Ishikawa (cell line): ENCODE data around the gene MAOB.

Experiments used
- CREB1 ChIP-seq: IDR thresholded peaks from 2 replicates; pipeline ENCODE4 v1.6.1; 2012; ENCODE audit warnings: low read depth
- EGR1 ChIP-seq: IDR thresholded peaks from 2 replicates; pipeline ENCODE4 v1.6.1; 2012
- TAF1 ChIP-seq: IDR thresholded peaks from 2 replicates; pipeline ENCODE4 v1.6.1; 2012; ENCODE audit warnings: low read depth, mild to moderate bottlenecking
- ZBTB7A ChIP-seq: IDR thresholded peaks from 2 replicates; pipeline ENCODE4 v1.6.1; 2012; ENCODE audit warnings: low read depth

GRCh38 chrX:43728966-43729365, 153.3 kb downstream of the MAOB start:
- TF ChIP-seq TAF1 (no peak), CREB1 (no peak), ZBTB7A (no peak), EGR1 (no peak)
